ENCODE results near the gene C20orf173.
"Not testable (repeated sequence)": the region's sequence is repeated elsewhere in the genome, so short reads cannot be mapped to it uniquely, and the experiment has no call there.

Gene C20orf173

GRCh38 chr20:35529552-35529951 lies at the start of gene C20orf173:
C20orf173 (minus strand) TSS chr20:35529652; CDS start chr20:35529373, 279 bp downstream.
- DNase-seq (ENCODE audit: extremely low spot score, insufficient read length, low read depth) (no peak), FAIRE-seq (no peak)

- FAIRE-seq = no peak
- DNase-seq (ENCODE audit: extremely low spot score, insufficient read length, low read depth) = no peak
Observed at GRCh38 chr20:35579196-35579595, 49.7 kb upstream of the C20orf173 start.

GRCh38 chr20:35578469-35578868 lies 49.0 kb upstream of the C20orf173 start:
- FAIRE-seq (no peak), DNase-seq (ENCODE audit: extremely low spot score, insufficient read length, low read depth) (no peak)

- FAIRE-seq (no peak), DNase-seq (ENCODE audit: extremely low spot score, insufficient read length, low read depth) (no peak)
Observed at GRCh38 chr20:35576816-35577215, 47.4 kb upstream of the C20orf173 start.

- FAIRE-seq = no peak
Observed at GRCh38 chr20:35575958-35576357, 46.5 kb upstream of the C20orf173 start.

GRCh38 chr20:35572838-35573237 lies 43.4 kb upstream of the C20orf173 start:
- DNase-seq (ENCODE audit: extremely low spot score, insufficient read length, low read depth) (no peak), FAIRE-seq (no peak)

More at GRCh38 chr20:35575958-35576357, 46.5 kb upstream of the C20orf173 start:
- no peak for DNase-seq (ENCODE audit: extremely low spot score, insufficient read length, low read depth)

- no peak for DNase-seq (ENCODE audit: extremely low spot score, insufficient read length, low read depth)
- FAIRE-seq = no peak
Observed at GRCh38 chr20:35571555-35571954, 42.1 kb upstream of the C20orf173 start.

GRCh38 chr20:35568645-35569044 lies 39.2 kb upstream of the C20orf173 start:
- no peak for FAIRE-seq

GRCh38 chr20:35564905-35565304 lies 35.5 kb upstream of the C20orf173 start:
- DNase-seq (ENCODE audit: extremely low spot score, insufficient read length, low read depth) (no peak), FAIRE-seq (no peak)

More at GRCh38 chr20:35568645-35569044, 39.2 kb upstream of the C20orf173 start:
- no peak for DNase-seq (ENCODE audit: extremely low spot score, insufficient read length, low read depth)

GRCh38 chr20:35563834-35564233 lies 34.4 kb upstream of the C20orf173 start:
- DNase-seq (ENCODE audit: extremely low spot score, insufficient read length, low read depth) (no peak), FAIRE-seq (no peak)

GRCh38 chr20:35562541-35563110 lies 33.2 kb upstream of the C20orf173 start:
- FAIRE-seq (no peak), DNase-seq (ENCODE audit: extremely low spot score, insufficient read length, low read depth) (no peak)

GRCh38 chr20:35561671-35562070 lies 32.2 kb upstream of the C20orf173 start:
- DNase-seq (ENCODE audit: extremely low spot score, insufficient read length, low read depth) (no peak), FAIRE-seq (no peak)

GRCh38 chr20:35561268-35561667 lies 31.8 kb upstream of the C20orf173 start:
- FAIRE-seq = no peak
- no peak for DNase-seq (ENCODE audit: extremely low spot score, insufficient read length, low read depth)

- no peak for DNase-seq (ENCODE audit: extremely low spot score, insufficient read length, low read depth)
- FAIRE-seq = no peak
Observed at GRCh38 chr20:35560541-35560940, 31.1 kb upstream of the C20orf173 start.

GRCh38 chr20:35560105-35560511 lies 30.7 kb upstream of the C20orf173 start:
- no peak for FAIRE-seq
- no peak for DNase-seq (ENCODE audit: extremely low spot score, insufficient read length, low read depth)

GRCh38 chr20:35559042-35559693 lies 29.7 kb upstream of the C20orf173 start:
- FAIRE-seq = no peak
- DNase-seq (ENCODE audit: extremely low spot score, insufficient read length, low read depth) = no peak

- no peak for DNase-seq (ENCODE audit: extremely low spot score, insufficient read length, low read depth)
- FAIRE-seq = no peak
Observed at GRCh38 chr20:35558451-35558850, 29.0 kb upstream of the C20orf173 start.

GRCh38 chr20:35556871-35557270 lies 27.4 kb upstream of the C20orf173 start:
- no peak for DNase-seq (ENCODE audit: extremely low spot score, insufficient read length, low read depth)

GRCh38 chr20:35555951-35556645 lies 26.6 kb upstream of the C20orf173 start:
- DNase-seq (ENCODE audit: extremely low spot score, insufficient read length, low read depth) = no peak
- no peak for FAIRE-seq

More at GRCh38 chr20:35556871-35557270, 27.4 kb upstream of the C20orf173 start:
- no peak for FAIRE-seq

- DNase-seq (ENCODE audit: extremely low spot score, insufficient read length, low read depth); FAIRE-seq: not testable (repeated sequence)
Observed at GRCh38 chr20:35555461-35555860, 26.0 kb upstream of the C20orf173 start.

GRCh38 chr20:35552914-35553313 lies 23.5 kb upstream of the C20orf173 start:
- no peak for FAIRE-seq
- DNase-seq (ENCODE audit: extremely low spot score, insufficient read length, low read depth) = no peak
